HAP-1 (cell line): Measurements from ENCODE around the gene TBX1.
"Not testable (repeated sequence)": the region's sequence is repeated elsewhere in the genome, so short reads cannot be mapped to it uniquely, and the experiment has no call there.

Experiments
- DNase-seq, 2 experiments: peaks; one replicate each; pipeline ENCODE4 v3.0.0-alpha.2; 2016 to 2020; ENCODE audit warnings: low spot score in 2 of 2
- H3K27me3 ChIP-seq: fragments of 250-450 bp; sonication (Bioruptor Pico); 2 replicates; pipeline ENCODE4 v1.5.1; 2020; ENCODE audit warnings: low read depth, mild to moderate bottlenecking, moderate library complexity
- H3K36me3 ChIP-seq: fragments of 250-450 bp; sonication (Bioruptor Pico); replicated peaks from 2 replicates; pipeline ENCODE4 v1.5.1; 2020; ENCODE audit warnings: mild to moderate bottlenecking
- H3K4me1 ChIP-seq: fragments of 250-450 bp; sonication (Bioruptor Pico); 2 replicates; pipeline ENCODE4 v1.5.1; 2020; ENCODE audit warnings: mild to moderate bottlenecking
- H3K4me3 ChIP-seq: fragments of 250-450 bp; sonication (Bioruptor Pico); 2 replicates; pipeline ENCODE4 v1.5.1; 2020; ENCODE audit warnings: mild to moderate bottlenecking, moderate library complexity
- H3K9me3 ChIP-seq: fragments of 250-450 bp; sonication (Bioruptor Pico); 2 replicates; pipeline ENCODE4 v1.5.1; 2020; ENCODE audit warnings: mild to moderate bottlenecking, moderate library complexity
- in situ Hi-C: fragments of 300-500 bp; cut with MboI; formaldehyde crosslinking; loops from 3 replicates; pipeline ENCODE4 v1.14.3; 2020; ENCODE audit warnings: low sequenced_read_pairs, inconsistent platforms, mixed read lengths

Gene TBX1

DNA sequence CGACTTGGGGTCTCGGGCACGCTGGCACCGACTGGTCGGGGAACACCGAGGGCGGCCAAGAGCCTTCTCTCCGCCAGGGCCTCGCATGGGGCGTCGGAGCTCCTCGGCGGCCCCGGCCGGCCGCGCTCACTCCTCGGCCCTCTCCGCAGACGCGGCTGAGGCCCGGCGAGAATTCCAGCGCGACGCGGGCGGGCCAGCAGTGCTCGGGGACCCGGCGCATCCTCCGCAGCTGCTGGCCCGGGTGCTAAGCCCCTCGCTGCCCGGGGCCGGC lies 5.6 kb downstream of the TBX1 start:
- Histone ChIP-seq H3K36me3 (peaks cover 38% of the 10 kb centered on the region), H3K9me3 (no peaks in the 10 kb centered on the region), H3K27me3 (no peaks in the 10 kb centered on the region), H3K4me3 (no peak overlapping the region), H3K4me1 (no peaks in the 10 kb centered on the region)
- DNase-seq = no peak
- in situ Hi-C loops = no loop called here

DNA sequence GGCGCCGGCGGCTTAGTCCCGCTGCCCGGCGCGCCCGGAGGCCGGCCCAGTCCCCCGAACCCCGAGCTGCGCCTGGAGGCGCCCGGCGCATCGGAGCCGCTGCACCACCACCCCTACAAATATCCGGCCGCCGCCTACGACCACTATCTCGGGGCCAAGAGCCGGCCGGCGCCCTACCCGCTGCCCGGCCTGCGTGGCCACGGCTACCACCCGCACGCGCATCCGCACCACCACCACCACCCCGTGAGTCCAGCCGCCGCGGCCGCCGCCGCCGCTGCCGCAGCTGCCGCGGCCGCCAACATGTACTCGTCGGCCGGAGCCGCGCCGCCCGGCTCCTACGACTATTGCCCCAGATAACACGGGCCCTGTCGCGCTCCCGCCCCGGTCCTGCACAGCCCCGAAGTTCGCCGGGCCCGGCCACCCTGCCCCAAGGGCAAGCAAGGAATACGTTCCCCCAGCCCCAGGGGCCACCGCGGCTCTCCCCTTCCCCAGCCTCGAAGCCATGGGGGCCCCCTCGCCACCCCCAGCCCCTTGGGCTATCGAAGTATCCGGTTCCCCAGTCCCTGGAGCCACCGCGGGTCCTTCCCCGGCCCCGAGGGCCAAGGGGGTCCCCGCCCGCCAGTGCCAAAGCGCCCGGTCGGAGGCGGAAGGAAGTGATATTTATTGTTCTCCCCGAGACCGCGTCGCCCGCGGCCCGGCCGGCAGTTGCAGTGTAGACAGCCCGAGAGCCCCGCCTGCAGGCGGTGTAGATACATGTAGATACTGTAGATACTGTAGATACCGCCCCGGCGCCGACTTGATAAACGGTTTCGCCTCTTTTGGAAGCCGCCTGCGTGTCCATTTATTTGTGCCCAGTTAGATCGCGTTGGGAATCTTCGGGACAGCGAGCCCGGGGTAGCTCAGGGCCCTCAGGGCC lies 6.2 kb downstream of the TBX1 start:
- Histone ChIP-seq H3K4me3 (no peak overlapping the region), H3K36me3 (peaks cover 38% of the 10 kb centered on the region), H3K9me3 (no peaks in the 10 kb centered on the region), H3K27me3 (no peaks in the 10 kb centered on the region), H3K4me1 (no peaks in the 10 kb centered on the region)
- no peak for DNase-seq
- in situ Hi-C loops = no loop called here

DNA sequence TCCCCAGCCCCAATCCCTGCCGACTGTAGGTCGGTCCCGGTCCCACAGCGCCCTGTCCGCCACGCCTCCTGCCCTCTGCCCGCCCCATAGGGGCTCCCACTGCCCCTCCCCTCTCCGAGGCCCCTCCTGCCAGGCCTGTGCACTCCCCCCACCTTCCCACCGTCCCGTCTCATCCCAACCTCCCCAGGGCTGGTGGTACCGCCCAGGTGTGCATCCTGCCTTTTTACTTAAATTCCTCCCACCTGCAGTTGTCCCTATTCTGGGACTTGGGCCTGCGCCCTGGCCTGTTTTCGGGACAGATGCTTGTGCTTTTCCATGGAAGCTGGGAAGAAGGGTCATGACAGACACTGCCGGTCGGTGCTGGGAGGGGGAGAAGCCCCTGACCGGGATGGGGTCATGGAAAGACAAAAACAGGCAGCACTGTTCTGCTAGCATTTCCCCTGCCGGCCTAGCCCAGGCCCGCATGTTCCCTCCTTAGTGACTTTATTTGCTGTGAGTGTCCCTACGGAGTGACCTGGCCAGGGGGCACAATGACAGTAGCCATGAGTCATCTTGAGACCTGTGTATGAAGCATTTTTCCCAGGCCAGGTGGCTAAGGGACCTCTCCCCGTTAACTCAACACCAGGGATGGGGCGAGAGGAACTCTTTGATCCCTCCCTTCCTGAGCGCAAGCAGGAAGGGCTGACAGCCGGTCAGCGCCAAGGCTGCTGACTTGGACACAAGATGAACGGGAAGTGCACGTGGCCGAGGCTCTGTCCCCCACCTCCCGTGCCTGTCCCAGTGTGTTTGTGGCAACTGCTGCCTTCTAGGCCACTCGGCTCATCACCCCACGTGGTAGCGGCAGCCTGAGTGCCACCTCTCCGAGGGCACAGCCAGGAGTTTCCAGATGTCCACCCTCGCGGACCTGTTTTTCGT lies 7.1 kb downstream of the TBX1 start:
- no peaks in the 10 kb centered on the region for H3K27me3 ChIP-seq
- no peak overlapping the region for H3K4me3 ChIP-seq
- in situ Hi-C loops = no loop called here
- H3K4me1 ChIP-seq = peaks cover 2% of the 10 kb centered on the region
- H3K36me3 ChIP-seq = peaks cover 38% of the 10 kb centered on the region
- DNase-seq = no peak
- H3K9me3 ChIP-seq = no peaks in the 10 kb centered on the region

DNA sequence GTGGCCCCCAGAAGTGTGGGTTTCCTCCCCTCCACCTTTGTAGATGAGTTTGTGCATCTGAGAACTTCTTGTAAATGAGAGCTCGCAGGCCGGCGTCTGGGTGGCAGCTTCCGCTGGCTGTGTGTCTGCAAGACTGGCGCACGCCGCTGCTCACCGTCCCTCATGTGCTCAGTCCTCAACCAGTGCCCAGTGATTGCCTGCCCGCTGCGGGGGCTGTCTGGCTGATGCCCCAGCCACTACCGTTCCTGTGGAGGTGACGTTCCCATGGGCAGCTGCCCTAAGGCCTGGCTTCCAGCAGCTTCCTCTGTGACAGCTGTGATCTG lies 8.8 kb downstream of the TBX1 start:
- Histone ChIP-seq H3K4me3 (no peak overlapping the region), H3K36me3 (peaks cover 27% of the 10 kb centered on the region), H3K9me3 (no peaks in the 10 kb centered on the region), H3K27me3 (no peaks in the 10 kb centered on the region), H3K4me1 (peaks cover 6% of the 10 kb centered on the region)
- DNase-seq = no peak
- in situ Hi-C loops = no loop called here

DNA sequence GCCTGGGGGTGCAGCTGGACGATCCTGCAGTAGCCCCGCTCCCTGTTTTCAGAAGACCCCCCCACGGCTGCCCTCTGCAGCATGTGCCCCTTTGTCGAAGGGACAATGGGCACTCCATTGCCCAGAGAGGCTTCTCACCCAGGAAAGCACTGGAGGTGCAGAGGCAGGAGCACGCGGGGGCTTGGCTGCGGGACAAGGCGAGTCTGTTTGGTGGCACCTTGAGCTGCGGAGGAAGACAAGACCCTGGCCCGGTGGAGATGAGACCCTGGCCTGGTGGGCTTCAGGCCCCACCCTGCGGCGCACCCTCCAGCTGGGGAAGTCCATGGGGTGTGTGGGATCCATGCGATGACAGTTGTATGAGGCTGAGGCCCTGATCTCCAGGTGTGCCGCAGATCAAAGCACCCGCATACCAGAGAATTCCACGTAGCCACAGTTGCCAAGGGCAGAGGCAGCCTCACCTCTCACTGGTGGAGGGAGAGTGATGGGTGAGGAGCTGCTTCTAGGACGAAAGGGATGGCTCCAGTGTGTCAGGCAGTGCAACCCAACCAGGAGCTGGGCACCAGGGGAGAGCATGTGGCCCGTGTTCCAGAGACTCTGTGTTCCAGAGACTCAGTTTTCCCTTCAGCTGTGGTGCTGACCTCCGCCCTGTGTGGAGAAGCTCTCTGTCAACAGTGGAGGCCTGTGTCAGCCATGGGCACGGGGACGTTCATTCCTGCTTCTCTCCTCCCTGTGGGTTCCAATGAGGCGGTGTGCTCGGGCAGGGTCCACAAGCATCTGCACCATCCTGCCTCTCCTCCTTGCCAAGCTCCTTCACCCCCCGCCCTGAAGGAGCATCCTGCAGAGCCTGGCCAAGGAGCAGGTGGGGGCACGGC lies 10.0 kb downstream of the TBX1 start:
- H3K9me3 ChIP-seq = no peaks in the 10 kb centered on the region
- no peaks in the 10 kb centered on the region for H3K27me3 ChIP-seq
- no peak for DNase-seq
- in situ Hi-C loops = loop anchor here (10.0 kb wide), 1 partner anchor 64 kb away; no protein-coding TSS in a partner anchor
- H3K36me3 ChIP-seq = peaks cover 15% of the 10 kb centered on the region
- H3K4me3 ChIP-seq = no peak overlapping the region
- peaks cover 6% of the 10 kb centered on the region for H3K4me1 ChIP-seq

DNA sequence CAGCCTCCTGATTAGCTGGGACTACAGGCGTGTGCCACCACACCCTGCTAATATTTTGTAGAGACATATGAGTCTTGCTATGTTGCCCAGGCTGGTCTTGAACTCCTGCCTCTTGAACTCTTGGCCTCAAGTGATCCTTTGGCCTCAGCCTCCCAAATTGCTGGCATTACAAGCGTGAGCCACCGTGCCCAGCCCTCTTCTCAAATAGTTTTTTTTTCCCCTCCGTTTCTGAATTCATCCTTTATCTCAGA lies 11.8 kb downstream of the TBX1 start:
- no peak overlapping the region for H3K4me3 ChIP-seq
- H3K27me3 ChIP-seq = no peaks in the 10 kb centered on the region
- in situ Hi-C loops = loop anchor here (10.0 kb wide), 1 partner anchor 62 kb away; no protein-coding TSS in a partner anchor
- peaks cover 10% of the 10 kb centered on the region for H3K36me3 ChIP-seq
- no peaks in the 10 kb centered on the region for H3K9me3 ChIP-seq
- no peak for DNase-seq
- peaks cover 6% of the 10 kb centered on the region for H3K4me1 ChIP-seq

DNA sequence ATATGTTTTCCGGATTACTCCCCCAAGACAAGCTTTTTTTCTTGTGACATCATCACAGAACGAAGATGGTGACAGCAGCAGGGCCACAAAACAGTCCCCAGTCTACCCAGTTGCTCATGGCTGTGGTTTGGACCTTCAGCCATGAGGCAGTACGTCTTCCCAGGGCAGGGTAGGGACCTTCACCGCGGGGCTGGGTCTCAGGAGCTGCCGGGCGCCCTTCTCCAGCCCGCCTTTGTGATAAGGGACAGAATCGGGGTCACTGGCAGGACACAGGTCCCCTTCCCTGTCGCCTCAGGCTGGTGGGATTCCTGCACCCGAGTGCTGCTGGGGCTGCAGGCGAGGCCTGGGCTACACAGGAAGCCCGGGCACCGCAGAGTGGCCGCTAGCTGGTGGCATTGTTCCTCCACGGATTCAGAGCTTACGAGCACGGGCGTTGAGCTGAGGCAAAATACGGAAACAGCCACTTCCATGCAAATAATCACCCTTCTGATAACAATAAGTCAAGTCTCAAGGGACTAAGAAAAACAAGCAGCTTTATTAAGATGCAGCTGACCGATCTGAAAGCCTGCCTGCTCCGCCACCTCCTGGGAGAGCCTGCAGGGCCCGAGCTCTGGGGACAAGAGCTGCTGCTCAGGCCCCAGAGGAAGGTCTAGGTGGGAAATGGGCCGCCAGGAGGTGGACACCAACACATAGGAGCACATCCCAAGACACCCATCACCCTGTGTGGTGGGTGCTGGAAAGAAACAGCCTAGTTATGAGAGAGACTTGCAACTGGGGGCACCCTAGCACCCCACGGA lies 12.3 kb downstream of the TBX1 start:
- in situ Hi-C loops = loop anchor here (10.0 kb wide), 1 partner anchor 62 kb away; no protein-coding TSS in a partner anchor
- Histone ChIP-seq H3K36me3 (peaks cover 8% of the 10 kb centered on the region), H3K4me3 (no peak overlapping the region), H3K27me3 (no peaks in the 10 kb centered on the region), H3K9me3 (no peaks in the 10 kb centered on the region), H3K4me1 (peaks cover 6% of the 10 kb centered on the region)
- peak; percentile 73 to 74 for DNase-seq

DNA sequence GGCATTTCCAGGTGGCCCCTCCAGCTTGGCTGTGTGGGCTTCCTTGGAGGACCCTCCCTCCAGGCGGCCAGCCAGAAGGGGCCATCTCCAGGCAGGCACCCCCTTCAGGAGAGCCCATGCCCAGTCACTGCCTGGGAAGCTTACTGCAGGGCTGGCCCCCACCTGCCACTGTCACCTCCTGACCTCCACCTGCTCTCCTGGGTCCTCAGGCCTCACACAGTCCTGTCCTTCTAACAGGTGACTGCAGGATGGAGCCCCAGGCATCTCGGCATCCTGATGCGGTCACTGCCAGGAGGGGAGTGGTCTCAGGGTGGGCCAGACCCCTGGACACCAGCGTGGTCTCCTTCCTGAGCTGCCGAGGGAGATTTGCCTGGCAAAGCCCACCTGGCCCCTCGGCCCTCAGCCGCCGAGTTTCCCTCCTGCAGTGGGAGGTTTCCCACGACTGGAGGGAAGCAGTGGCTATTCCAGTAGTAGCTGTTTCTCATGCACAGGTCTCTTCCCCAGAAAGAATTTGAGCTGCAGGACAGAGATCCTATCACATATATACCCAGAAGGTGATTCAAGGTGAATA lies 13.0 kb downstream of the TBX1 start:
- no peaks in the 10 kb centered on the region for H3K27me3 ChIP-seq
- peaks cover 6% of the 10 kb centered on the region for H3K4me1 ChIP-seq
- no peak overlapping the region for H3K4me3 ChIP-seq
- no peaks in the 10 kb centered on the region for H3K9me3 ChIP-seq
- in situ Hi-C loops = loop anchor here (10.0 kb wide), 1 partner anchor 61 kb away; no protein-coding TSS in a partner anchor
- peaks cover 1% of the 10 kb centered on the region; the same call in 1 of the 2 replicates for H3K36me3 ChIP-seq
- DNase-seq = no peak

DNA sequence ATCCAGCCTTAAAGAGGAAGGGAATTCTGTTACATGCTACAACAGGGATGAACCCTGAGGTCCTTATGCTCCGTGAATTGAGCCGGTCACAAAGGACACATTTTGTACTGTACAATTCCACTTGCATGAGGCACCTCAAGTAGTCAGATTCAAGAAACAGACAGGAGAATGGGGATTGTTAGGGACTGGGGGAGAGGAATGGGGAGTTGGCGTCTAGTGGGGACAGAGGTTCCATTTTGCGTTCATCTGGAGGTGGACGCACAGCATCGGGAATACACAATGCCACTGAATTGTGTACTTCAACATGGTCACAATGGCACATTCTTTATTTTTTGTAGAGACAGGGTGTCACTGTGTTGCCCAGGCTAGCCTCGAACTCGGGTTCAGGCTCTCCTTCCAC lies 14.1 kb downstream of the TBX1 start:
- H3K4me1 ChIP-seq = peaks cover 8% of the 10 kb centered on the region

DNA sequence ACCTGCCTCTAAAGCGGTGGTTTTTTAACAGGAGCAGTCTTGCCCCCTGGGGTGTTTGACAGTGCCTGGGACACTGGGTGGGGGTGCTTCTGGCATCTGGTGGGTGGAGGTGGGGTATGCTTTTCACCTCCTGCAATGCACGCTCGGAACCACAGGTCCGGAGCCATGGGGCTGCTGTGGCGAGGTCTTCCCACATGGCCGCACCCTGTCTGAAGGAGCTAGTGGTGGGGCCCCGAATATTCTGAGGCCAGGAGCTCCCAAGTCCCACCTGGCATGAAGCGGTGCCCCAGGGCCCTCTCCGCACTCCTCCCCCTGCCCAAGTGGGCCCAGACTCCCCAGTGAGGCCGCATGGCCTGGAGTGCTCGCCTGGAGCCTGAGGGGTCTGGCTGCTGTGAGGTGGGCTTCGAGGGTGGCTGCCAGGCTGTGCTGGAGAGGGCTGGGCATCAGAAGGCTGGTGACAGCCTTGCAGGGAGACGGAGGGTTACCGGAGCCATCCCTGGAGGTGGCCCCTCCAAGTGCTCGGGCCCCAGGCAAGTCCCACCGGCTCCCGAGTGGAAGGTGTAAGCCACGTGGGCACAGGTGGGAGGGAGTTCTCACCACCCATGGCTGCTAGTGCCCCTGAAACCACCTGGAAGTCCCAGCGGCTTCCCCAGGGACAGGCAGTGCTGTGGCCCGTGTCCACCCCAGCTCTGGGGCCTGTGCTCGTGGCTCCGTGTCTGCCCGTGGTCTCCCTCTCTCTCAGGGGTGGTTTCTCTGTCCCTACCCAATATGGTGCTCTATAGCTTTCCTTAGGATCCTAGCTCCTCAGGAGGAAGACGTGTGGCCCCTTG lies 15.1 kb downstream of the TBX1 start:
- peaks cover 8% of the 10 kb centered on the region for H3K4me1 ChIP-seq
- no peak for DNase-seq
- H3K4me3 ChIP-seq = no peak overlapping the region
- H3K36me3 ChIP-seq = no peaks in the 10 kb centered on the region
- in situ Hi-C loops = loop anchor here (10.0 kb wide), 1 partner anchor 59 kb away; no protein-coding TSS in a partner anchor
- H3K27me3 ChIP-seq = no peaks in the 10 kb centered on the region
- H3K9me3 ChIP-seq = no peaks in the 10 kb centered on the region

More for the DNA sequence above, 14.1 kb downstream of the TBX1 start:
- in situ Hi-C loops = loop anchor here (10.0 kb wide), 1 partner anchor 60 kb away; no protein-coding TSS in a partner anchor
- Histone ChIP-seq H3K27me3 (no peaks in the 10 kb centered on the region), H3K4me3 (no peak overlapping the region), H3K9me3 (no peaks in the 10 kb centered on the region), H3K36me3 (no peaks in the 10 kb centered on the region)
- DNase-seq = no peak

DNA sequence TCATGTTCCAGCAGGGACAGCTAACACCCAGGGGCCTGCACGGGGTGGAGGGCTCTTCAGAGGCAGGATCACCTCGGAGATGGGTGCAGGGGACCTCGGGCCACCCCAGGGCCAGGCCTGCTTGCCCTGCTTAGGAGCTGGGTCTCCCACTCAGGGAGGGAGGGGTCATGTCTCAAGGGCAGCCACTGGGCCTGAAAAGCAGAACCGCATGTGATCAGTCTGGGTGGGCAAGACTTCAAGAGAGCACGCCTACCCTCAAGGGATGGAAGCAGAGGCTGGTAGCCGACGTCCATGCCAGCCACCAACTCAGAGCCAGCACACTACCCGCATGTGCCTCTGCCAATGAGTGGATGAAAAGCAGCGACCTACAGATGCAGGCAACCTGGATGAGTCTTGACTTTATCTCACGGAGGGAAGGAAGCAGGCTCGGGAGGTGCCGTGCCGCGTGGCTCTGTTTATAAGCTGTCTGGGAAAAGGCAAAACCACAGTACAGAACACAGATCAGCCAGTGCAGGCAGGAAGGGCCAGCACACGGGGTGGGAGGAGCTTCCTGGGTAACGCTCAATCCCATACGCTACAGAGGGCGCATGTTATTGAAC lies 16.0 kb downstream of the TBX1 start:
- Histone ChIP-seq H3K36me3 (no peaks in the 10 kb centered on the region), H3K9me3 (no peaks in the 10 kb centered on the region), H3K4me3 (no peak overlapping the region), H3K4me1 (peaks cover 8% of the 10 kb centered on the region), H3K27me3 (no peaks in the 10 kb centered on the region)
- no peak for DNase-seq
- in situ Hi-C loops = loop anchor here (10.0 kb wide), 1 partner anchor 58 kb away; no protein-coding TSS in a partner anchor

DNA sequence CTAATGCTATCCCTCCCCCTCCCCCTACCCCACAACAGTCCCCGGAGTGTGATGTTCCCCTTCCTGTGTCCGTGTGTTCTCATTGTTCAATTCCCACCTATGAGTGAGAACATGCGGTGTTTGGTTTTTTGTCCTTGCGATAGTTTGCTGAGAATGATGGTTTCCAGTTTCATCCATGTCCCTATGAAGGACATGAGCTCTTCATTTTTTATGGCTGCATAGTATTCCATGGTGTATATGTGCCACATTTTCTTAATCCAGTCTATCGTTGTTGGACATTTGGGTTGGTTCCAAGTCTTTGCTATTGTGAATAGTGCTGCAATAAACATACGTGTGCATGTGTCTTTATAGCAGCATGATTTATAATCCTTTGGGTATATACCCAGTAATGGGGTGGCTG lies 16.6 kb downstream of the TBX1 start:
- not testable (repeated sequence) for H3K27me3 ChIP-seq, H3K4me1 ChIP-seq, H3K36me3 ChIP-seq, H3K4me3 ChIP-seq, DNase-seq, H3K9me3 ChIP-seq
- in situ Hi-C loops = loop anchor here (10.0 kb wide), 1 partner anchor 58 kb away; no protein-coding TSS in a partner anchor
